ENCODE results near the gene SAFB. TPM values are rescaled to one million over a fixed set of nuclear protein-coding genes. Genes with fewer than 3 reads are reported as not detected.

SAFB gene
- 100 to 1,000 TPM; 169 to 191 (median 186) TPM for total RNA-seq

- peak; percentile 99 for DNase-seq
- no peaks in the 10 kb centered on the region for H3K27me3 Mint-ChIP-seq (ENCODE audit: low read depth)
- H3K9me3 Mint-ChIP-seq = no peaks in the 10 kb centered on the region
- ATAC-seq = peak; percentile 81 to 83
- H3K4me3 Mint-ChIP-seq = peak within 1 kb of the TSS; percentile 100
- peaks cover 69% of the 10 kb centered on the region for H3K4me1 Mint-ChIP-seq (ENCODE audit: low read depth)
- H3K36me3 Mint-ChIP-seq (ENCODE audit: insufficient read depth) = peaks cover 47% of the 10 kb centered on the region
Observed at GRCh38 chr19:5622465-5623396, at the start of gene SAFB, which contains the start of gene SAFB2. Gene SAFB, plus strand, starts transcription at chr19:5623083. Its CDS starts 123 bp downstream, at chr19:5623206. Gene SAFB2, minus strand, starts transcription at chr19:5622776. Its CDS starts 61 bp downstream, at chr19:5622715.

DNA sequence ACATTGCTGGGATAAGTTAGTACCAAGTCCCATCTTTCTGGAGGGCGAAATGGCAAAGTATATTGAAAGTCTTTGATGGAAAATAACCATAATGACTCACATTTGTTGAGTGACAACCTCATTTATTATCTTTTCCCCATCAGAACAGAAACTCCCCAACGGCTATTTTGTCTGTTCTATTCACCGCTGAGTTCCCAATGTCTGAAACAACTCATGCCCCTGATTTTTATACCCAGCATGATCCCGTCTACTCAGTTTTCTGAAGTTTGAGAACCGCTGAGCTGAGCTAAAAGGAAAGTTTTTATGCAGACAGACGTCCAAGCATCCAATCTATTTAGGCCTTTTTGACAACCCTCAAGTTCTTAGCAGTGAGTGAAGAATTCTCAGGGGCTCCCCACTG is 47.3 kb upstream of the SAFB start:
- Mint-ChIP-seq H3K4me3 (no peak overlapping the region), H3K4me1 (ENCODE audit: low read depth) (peaks cover 9% of the 10 kb centered on the region), H3K27me3 (ENCODE audit: low read depth) (no peaks in the 10 kb centered on the region), H3K9me3 (no peaks in the 10 kb centered on the region), H3K36me3 (ENCODE audit: insufficient read depth) (no peaks in the 10 kb centered on the region)
- ATAC-seq (no peak), DNase-seq (no peak)

- no peaks in the 10 kb centered on the region for H3K27me3 Mint-ChIP-seq (ENCODE audit: low read depth)
- no peaks in the 10 kb centered on the region for H3K9me3 Mint-ChIP-seq
- no peaks in the 10 kb centered on the region for H3K36me3 Mint-ChIP-seq (ENCODE audit: insufficient read depth)
- no peak overlapping the region for H3K4me3 Mint-ChIP-seq
- DNase-seq = peak; percentile 67
- H3K4me1 Mint-ChIP-seq (ENCODE audit: low read depth) = peaks cover 9% of the 10 kb centered on the region
- ATAC-seq = peak; percentile 89 to 94
Observed at GRCh38 chr19:5578097-5578846, 44.6 kb upstream of the SAFB start.

- DNase-seq (no peak), ATAC-seq (no peak)
Observed at GRCh38 chr19:5579286-5579685, 43.6 kb upstream of the SAFB start.

GRCh38 chr19:5579697-5580096 is 43.2 kb upstream of the SAFB start:
- DNase-seq (no peak), ATAC-seq (no peak)
- no peak overlapping the region for H3K4me3 Mint-ChIP-seq
- no peaks in the 10 kb centered on the region for H3K36me3 Mint-ChIP-seq (ENCODE audit: insufficient read depth)
- H3K9me3 Mint-ChIP-seq = no peaks in the 10 kb centered on the region
- H3K27me3 Mint-ChIP-seq (ENCODE audit: low read depth) = no peaks in the 10 kb centered on the region
- peaks cover 9% of the 10 kb centered on the region for H3K4me1 Mint-ChIP-seq (ENCODE audit: low read depth)

More at GRCh38 chr19:5579286-5579685, 43.6 kb upstream of the SAFB start:
- H3K9me3 Mint-ChIP-seq = no peaks in the 10 kb centered on the region
- peaks cover 9% of the 10 kb centered on the region for H3K4me1 Mint-ChIP-seq (ENCODE audit: low read depth)
- H3K36me3 Mint-ChIP-seq (ENCODE audit: insufficient read depth) = no peaks in the 10 kb centered on the region
- H3K4me3 Mint-ChIP-seq = no peak overlapping the region
- no peaks in the 10 kb centered on the region for H3K27me3 Mint-ChIP-seq (ENCODE audit: low read depth)

GRCh38 chr19:5580161-5580571 is 42.7 kb upstream of the SAFB start:
- H3K27me3 Mint-ChIP-seq (ENCODE audit: low read depth) = no peaks in the 10 kb centered on the region
- peaks cover 9% of the 10 kb centered on the region for H3K4me1 Mint-ChIP-seq (ENCODE audit: low read depth)
- H3K36me3 Mint-ChIP-seq (ENCODE audit: insufficient read depth) = no peaks in the 10 kb centered on the region
- DNase-seq (no peak), ATAC-seq (no peak)
- H3K4me3 Mint-ChIP-seq = no peak overlapping the region
- H3K9me3 Mint-ChIP-seq = no peaks in the 10 kb centered on the region

- Mint-ChIP-seq H3K4me1 (ENCODE audit: low read depth) (peaks cover 13% of the 10 kb centered on the region), H3K27me3 (ENCODE audit: low read depth) (no peaks in the 10 kb centered on the region), H3K4me3 (peak overlapping the region; percentile 35), H3K9me3 (no peaks in the 10 kb centered on the region), H3K36me3 (ENCODE audit: insufficient read depth) (peaks cover 27% of the 10 kb centered on the region)
- DNase-seq (peak; percentile 40), ATAC-seq (peak; percentile 62)
Observed at GRCh38 chr19:5585461-5586299, 37.2 kb upstream of the SAFB start.

DNA sequence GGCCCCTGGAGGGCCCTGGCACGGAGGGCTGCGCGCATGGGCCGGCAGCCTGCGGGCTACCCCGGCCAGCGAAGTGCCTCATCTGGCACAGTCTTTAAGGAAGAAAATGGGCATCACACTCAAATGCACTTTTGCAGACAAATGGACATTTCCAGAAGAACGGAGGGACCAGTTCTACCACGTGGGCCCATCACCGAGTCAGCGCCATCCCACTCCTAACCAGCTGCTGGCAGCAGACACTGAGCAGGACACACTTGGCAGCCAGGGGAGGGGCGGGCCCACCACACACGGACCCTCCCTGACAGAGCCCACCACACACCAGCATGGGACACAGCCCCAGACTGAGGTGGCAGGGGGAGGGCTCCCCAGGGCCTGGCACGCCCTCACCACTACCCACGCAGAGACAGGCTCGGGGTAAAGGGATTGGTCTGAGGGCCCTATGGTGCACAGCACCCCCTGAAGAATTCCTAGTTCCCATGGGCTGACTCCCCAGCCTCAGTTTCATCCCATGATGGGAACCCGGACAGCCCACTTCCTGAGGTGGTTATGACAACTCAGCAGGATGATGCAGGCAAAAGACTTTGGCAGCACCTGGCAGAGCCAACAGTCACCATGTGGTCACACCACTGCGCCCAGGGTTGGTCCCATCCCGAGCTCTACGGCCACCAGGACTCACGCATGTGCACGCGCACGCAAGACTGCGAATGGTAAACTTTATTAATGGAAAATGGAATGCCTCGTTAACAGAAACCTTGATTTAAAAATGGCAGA is 36.4 kb upstream of the SAFB start:
- peaks cover 29% of the 10 kb centered on the region for H3K36me3 Mint-ChIP-seq (ENCODE audit: insufficient read depth)
- no peaks in the 10 kb centered on the region for H3K27me3 Mint-ChIP-seq (ENCODE audit: low read depth)
- peaks cover 13% of the 10 kb centered on the region for H3K4me1 Mint-ChIP-seq (ENCODE audit: low read depth)
- H3K4me3 Mint-ChIP-seq = no peak overlapping the region
- peak; percentile 25 to 31 for ATAC-seq
- DNase-seq = no peak
- H3K9me3 Mint-ChIP-seq = no peaks in the 10 kb centered on the region

- H3K4me1 Mint-ChIP-seq (ENCODE audit: low read depth) = peaks cover 13% of the 10 kb centered on the region
- no peaks in the 10 kb centered on the region for H3K27me3 Mint-ChIP-seq (ENCODE audit: low read depth)
- H3K36me3 Mint-ChIP-seq (ENCODE audit: insufficient read depth) = peaks cover 32% of the 10 kb centered on the region
- H3K4me3 Mint-ChIP-seq = no peak overlapping the region
- DNase-seq = no peak
- ATAC-seq = no peak
- no peaks in the 10 kb centered on the region for H3K9me3 Mint-ChIP-seq
Observed at GRCh38 chr19:5587071-5587455, 35.8 kb upstream of the SAFB start.

GRCh38 chr19:5587661-5588060 is 35.2 kb upstream of the SAFB start:
- no peak for ATAC-seq
- Mint-ChIP-seq H3K4me3 (no peak overlapping the region), H3K36me3 (ENCODE audit: insufficient read depth) (peaks cover 37% of the 10 kb centered on the region), H3K27me3 (ENCODE audit: low read depth) (no peaks in the 10 kb centered on the region), H3K4me1 (ENCODE audit: low read depth) (peaks cover 13% of the 10 kb centered on the region), H3K9me3 (no peaks in the 10 kb centered on the region)
- DNase-seq = no peak

GRCh38 chr19:5588441-5588840 is 34.4 kb upstream of the SAFB start:
- H3K27me3 Mint-ChIP-seq (ENCODE audit: low read depth) = no peaks in the 10 kb centered on the region
- H3K4me1 Mint-ChIP-seq (ENCODE audit: low read depth) = peaks cover 13% of the 10 kb centered on the region
- no peak for DNase-seq
- H3K36me3 Mint-ChIP-seq (ENCODE audit: insufficient read depth) = peaks cover 45% of the 10 kb centered on the region
- no peak overlapping the region for H3K4me3 Mint-ChIP-seq
- no peaks in the 10 kb centered on the region for H3K9me3 Mint-ChIP-seq
- ATAC-seq = no peak

- Mint-ChIP-seq H3K4me1 (ENCODE audit: low read depth) (peaks cover 13% of the 10 kb centered on the region), H3K36me3 (ENCODE audit: insufficient read depth) (peaks cover 47% of the 10 kb centered on the region), H3K9me3 (no peaks in the 10 kb centered on the region), H3K4me3 (no peak overlapping the region), H3K27me3 (ENCODE audit: low read depth) (no peaks in the 10 kb centered on the region)
- ATAC-seq = no peak
- no peak for DNase-seq
Observed at GRCh38 chr19:5588906-5589676, 33.8 kb upstream of the SAFB start.
